Muscle layer of colon (tissue), 2 donors: Measurements from ENCODE around the gene GRK7.
"Not testable (repeated sequence)": the region's sequence is repeated elsewhere in the genome, so short reads cannot be mapped to it uniquely, and the experiment has no call there.

Source experiments
- H3K27ac ChIP-seq: one replicate; pipeline ENCODE4 v1.7.0; 2013; ENCODE audit warnings: low read depth, mild to moderate bottlenecking, low read length, moderate library complexity
- H3K27me3 ChIP-seq, 2 donors: one replicate each; pipeline ENCODE4 v1.7.0; 2013; ENCODE audit warnings: low read length in 2 of 2, mild to moderate bottlenecking in 2 of 2; ENCODE audit not compliant: insufficient read depth in 2 of 2, control insufficient read depth in 1 of 2
- H3K36me3 ChIP-seq: one replicate; pipeline ENCODE4 v1.7.0; 2013; ENCODE audit warnings: mild to moderate bottlenecking, low read length; ENCODE audit not compliant: insufficient read depth
- H3K4me1 ChIP-seq: one replicate; pipeline ENCODE4 v1.7.0; 2013; ENCODE audit warnings: mild to moderate bottlenecking, low read length; ENCODE audit not compliant: insufficient read depth
- H3K4me3 ChIP-seq, 2 donors: one replicate each; pipeline ENCODE4 v1.7.0; 2013; ENCODE audit warnings: low read length in 2 of 2, low read depth in 1 of 2, mild to moderate bottlenecking in 1 of 2, moderate library complexity in 1 of 2
- H3K9ac ChIP-seq: one replicate; pipeline ENCODE4 v1.7.0; 2013; ENCODE audit warnings: low read length
- H3K9me3 ChIP-seq: one replicate; pipeline ENCODE4 v1.7.0; 2013; ENCODE audit warnings: mild to moderate bottlenecking, low read length
- donor health status: abdominal sarcoma.
- donor health status: Adenocarcinoma of cecum.

GRK7 gene

DNA sequence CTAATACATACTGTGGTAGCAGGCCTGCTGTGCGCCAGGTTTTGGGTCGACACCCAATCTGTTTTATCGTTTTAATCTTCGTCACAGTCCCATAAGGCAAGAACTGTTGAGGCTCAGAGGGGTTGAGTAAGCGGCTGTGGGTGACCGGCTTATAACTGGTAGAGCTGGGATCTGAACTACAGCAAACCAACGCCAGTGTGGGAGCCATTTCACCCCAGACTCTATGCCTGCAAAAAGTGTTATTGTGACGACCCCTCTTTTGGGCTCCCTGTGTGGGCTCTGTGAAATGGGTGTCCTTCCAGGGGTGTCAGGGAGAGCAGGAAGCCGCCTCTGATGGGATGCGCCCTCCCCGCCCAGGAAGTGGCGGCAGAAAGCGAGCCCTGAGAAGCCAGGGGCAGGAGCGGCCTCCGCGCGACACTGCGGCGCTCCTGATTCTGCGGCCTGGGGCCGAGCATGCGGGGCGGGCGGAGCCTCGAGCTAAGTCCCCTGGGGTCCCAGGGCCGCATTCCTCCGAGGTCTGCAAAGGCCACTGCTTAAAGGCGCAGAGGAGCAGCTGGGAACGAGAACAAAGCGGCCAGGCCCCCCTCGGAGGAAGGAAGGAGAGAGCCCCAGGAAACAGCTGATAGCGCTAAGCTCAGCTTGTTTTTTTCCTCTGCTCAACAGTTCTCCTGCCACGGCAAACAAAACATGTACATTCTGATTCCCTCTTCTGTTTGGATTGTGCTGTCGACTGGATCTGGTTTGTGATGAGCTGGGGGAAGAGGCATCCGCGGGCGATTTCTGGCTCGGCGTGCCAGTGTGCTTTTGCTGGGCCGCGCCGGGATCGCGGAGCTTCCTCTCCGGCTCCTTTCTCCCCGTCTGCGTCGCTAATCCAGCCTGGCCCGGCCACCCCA is 33.9 kb downstream of the GRK7 start:
- peak overlapping the region; percentile 49 for H3K9ac ChIP-seq

DNA sequence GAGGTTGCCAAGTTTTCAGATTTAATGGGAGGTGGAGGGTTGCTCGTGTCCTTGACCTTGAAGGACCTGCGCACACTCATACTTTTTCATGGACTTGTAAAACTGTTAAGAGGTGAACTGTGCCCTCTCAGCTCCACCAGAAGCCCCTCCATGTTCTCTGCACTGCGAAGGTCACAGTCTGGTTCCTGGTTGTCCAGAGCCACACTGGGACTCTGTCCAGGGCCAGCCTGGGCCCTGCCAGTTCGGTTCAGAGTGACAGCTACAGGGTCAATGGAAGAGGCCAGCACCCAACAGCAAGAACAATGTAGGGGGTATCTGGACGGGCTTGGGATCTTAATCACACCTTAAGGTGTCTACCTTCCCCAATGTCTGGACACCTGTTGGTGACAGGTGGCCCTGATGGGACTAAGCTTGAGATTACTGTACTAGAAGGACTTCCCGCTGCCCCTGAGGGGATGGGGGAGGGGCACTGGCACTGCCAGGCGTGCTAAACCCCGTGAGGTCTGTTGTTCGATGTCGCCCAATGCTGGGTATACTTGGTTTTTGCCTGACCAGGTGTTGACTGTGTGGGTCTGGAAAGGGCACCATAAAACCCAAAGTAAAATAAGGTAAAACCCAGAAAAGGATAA is 34.7 kb downstream of the GRK7 start:
- H3K4me3 ChIP-seq, result peak overlapping the region; percentile 21 to 53
- H3K27ac ChIP-seq, result peak overlapping the region; percentile 90
- peaks cover 41% of the 10 kb centered on the region for H3K4me1 ChIP-seq
- no peaks in the 10 kb centered on the region for H3K36me3 ChIP-seq
- H3K9me3 ChIP-seq, result no peaks in the 10 kb centered on the region
- H3K9ac ChIP-seq, result peak overlapping the region; percentile 49
- no peaks in the 10 kb centered on the region for H3K27me3 ChIP-seq

More for the DNA sequence above, 33.9 kb downstream of the GRK7 start:
- Histone ChIP-seq H3K9me3 (no peaks in the 10 kb centered on the region), H3K27ac (peak overlapping the region; percentile 90), H3K4me3 (peak overlapping the region; percentile 21 to 53), H3K4me1 (peaks cover 41% of the 10 kb centered on the region), H3K36me3 (no peaks in the 10 kb centered on the region), H3K27me3 (no peaks in the 10 kb centered on the region)

DNA sequence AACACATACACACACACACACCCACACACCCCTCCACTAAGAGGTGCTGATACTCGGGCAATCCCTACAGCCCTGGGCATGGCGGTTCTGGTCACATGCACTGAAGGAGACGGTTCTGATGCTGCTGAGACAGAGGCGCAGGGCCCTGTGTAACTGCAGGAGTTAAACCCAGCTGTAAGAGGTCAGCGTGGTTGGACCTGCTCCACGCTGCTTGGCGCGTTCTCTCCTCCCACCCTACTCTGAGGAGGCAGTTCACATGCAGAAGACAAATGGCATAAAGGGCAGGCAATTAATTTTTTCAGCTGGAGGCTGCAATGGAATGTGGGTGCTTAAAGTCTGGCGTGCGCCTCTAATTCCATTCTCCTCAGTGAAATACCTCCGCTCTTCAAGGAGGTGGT is 35.2 kb downstream of the GRK7 start:
- H3K4me1 ChIP-seq, result peaks cover 41% of the 10 kb centered on the region
- no peaks in the 10 kb centered on the region for H3K27me3 ChIP-seq
- H3K9me3 ChIP-seq, result no peaks in the 10 kb centered on the region
- H3K27ac ChIP-seq, result peak overlapping the region; percentile 90
- H3K4me3 ChIP-seq, result peak overlapping the region in 1 of 2 donors; percentile 53
- no peaks in the 10 kb centered on the region for H3K36me3 ChIP-seq
- H3K9ac ChIP-seq, result peak overlapping the region; percentile 49

DNA sequence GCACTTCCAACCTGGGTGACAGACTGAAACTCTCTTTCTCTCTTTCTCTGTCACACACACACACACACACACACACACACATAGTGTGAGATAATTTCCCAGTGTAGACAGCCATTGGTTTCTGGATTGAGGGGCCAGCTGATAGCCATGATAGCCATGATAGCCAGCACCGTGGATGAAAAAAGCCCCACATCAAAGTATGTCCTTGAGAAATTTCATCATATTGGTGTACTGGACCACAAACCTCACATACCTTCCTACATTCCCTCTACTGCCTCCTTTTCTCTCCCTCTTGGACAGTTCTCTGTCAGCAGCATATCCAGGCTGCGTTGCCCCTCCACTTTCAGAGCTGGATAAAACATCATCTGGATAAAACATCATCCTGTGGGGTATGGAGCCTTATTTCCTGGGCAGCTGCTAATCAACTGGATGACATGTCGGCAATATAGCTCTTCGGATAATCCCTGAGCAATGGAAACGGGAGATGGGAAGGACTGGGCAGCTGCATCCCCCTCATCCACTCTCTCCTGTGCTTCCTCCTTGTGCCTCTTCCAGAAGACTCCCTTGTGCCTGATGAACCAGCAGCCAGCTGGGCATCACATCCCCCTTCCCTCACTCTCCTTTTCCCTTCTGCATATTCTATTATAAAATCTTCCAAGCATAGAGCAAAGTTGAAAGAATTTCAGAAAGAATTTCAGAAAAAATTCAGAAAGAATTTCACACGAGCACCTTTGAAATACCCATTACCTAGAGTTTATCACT is 39.3 kb downstream of the GRK7 start:
- Histone ChIP-seq H3K9me3 (no peaks in the 10 kb centered on the region), H3K4me3 (no peak overlapping the region), H3K4me1 (peaks cover 26% of the 10 kb centered on the region), H3K27me3 (no peaks in the 10 kb centered on the region), H3K27ac (no peak overlapping the region), H3K9ac (no peak overlapping the region), H3K36me3 (no peaks in the 10 kb centered on the region)

DNA sequence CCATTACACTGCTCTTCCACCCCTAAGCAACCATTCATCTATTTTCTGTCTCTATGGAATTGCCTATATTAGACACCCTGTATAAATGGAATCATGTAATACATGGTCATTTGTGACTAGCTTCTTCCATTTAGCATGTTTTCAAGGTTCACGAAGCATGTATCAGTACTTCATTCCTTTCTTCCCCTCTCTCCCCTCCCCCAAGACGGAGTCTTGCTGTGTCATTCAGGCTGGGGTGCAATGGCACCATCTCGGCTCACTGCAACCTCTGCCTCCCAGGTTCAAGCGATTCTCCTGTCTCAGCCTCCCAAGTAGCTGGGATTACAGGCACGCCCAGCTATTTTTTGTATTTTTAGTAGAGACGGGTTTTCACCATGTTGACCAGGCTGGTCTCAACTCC is 40.3 kb downstream of the GRK7 start:
- not testable (repeated sequence) for H3K36me3 ChIP-seq, H3K9me3 ChIP-seq, H3K27ac ChIP-seq, H3K4me3 ChIP-seq, H3K9ac ChIP-seq, H3K27me3 ChIP-seq
- H3K4me1 ChIP-seq, result peaks cover 15% of the 10 kb centered on the region

DNA sequence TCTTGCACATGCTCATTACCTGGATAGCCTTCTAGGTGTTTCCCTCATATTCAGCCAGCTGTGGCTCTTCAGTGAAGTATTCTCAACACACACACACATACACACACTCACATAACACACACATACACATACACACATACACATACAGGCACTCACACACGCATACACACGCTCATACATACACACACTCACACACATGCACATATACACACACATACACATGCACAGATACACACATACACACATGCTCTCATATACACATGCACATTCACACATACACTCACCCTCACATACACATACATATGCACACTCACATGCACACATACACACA is 41.2 kb downstream of the GRK7 start:
- no peak overlapping the region for H3K9ac ChIP-seq
- no peaks in the 10 kb centered on the region for H3K36me3 ChIP-seq
- no peaks in the 10 kb centered on the region for H3K27me3 ChIP-seq
- peaks cover 7% of the 10 kb centered on the region for H3K4me1 ChIP-seq
- no peaks in the 10 kb centered on the region for H3K9me3 ChIP-seq
- no peak overlapping the region for H3K4me3 ChIP-seq
- no peak overlapping the region for H3K27ac ChIP-seq

DNA sequence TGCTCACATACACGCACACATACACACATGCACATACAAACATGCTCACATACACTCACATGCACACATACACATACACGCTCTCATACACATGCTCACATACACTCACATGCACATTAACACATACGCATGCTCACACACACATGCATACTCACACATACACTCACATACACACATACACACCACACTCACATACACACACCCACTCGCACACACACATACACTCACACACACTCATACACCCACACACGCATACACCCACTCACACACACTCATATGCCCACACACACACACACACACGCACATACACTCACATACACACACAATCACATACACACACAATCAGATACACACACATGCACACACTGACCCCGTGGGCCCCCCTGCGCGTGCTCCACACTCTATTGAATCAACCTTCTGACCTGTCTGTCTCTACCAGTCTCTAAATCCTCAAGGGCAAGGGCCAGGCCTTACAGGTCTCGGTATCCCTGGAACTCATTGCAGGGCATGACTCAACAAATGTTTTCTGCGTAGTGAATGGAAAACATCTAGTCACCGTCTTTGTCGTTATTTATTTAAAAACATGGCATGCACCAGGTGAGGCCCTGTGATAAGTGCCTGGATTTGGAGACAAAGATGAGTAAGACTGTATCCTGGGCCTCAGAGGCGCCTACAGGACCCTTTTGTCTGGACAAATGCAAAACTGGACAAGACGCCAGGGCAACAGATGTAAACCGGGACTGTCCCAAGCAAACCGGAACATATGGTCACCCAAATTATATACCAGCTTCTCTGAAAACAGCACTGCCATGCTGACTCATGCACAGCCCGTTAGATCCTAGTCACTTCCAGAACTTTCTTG is 41.8 kb downstream of the GRK7 start:
- H3K9me3 ChIP-seq, result no peaks in the 10 kb centered on the region
- no peak overlapping the region for H3K9ac ChIP-seq
- H3K4me3 ChIP-seq, result no peak overlapping the region
- H3K27ac ChIP-seq, result no peak overlapping the region
- peaks cover under 1% of the 10 kb centered on the region for H3K4me1 ChIP-seq
- H3K27me3 ChIP-seq, result no peaks in the 10 kb centered on the region
- H3K36me3 ChIP-seq, result no peaks in the 10 kb centered on the region

DNA sequence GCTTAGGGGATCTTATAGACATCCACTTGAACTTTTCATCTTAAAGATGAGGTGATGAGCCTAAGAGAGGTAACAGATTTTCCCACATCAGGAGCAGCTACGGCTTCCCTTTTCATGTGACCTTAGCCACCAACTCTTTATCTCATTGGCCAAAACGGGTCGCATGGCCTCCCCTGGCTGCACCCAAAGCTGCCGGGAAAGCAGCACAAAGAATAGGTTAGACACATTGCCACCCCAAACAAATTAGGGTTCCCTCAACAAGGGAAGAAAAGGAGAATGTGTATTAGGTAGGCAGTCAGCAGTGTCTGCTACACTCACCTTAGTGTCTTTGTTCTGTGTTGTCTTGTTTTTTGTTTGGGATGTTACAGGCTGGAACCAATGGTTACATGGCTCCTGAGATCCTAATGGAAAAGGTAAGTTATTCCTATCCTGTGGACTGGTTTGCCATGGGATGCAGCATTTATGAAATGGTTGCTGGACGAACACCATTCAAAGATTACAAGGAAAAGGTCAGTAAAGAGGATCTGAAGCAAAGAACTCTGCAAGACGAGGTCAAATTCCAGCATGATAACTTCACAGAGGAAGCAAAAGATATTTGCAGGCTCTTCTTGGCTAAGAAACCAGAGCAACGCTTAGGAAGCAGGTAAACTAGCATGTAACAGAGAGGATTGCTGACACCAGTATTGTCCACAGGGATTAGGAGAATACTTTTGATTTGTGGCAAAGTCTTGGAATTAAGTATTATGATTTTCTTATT is 44.2 kb downstream of the GRK7 start:
- H3K4me1 ChIP-seq, result no peaks in the 10 kb centered on the region
- no peak overlapping the region for H3K9ac ChIP-seq
- no peaks in the 10 kb centered on the region for H3K9me3 ChIP-seq
- no peaks in the 10 kb centered on the region for H3K27me3 ChIP-seq
- H3K4me3 ChIP-seq, result no peak overlapping the region
- no peak overlapping the region for H3K27ac ChIP-seq
- no peaks in the 10 kb centered on the region for H3K36me3 ChIP-seq

DNA sequence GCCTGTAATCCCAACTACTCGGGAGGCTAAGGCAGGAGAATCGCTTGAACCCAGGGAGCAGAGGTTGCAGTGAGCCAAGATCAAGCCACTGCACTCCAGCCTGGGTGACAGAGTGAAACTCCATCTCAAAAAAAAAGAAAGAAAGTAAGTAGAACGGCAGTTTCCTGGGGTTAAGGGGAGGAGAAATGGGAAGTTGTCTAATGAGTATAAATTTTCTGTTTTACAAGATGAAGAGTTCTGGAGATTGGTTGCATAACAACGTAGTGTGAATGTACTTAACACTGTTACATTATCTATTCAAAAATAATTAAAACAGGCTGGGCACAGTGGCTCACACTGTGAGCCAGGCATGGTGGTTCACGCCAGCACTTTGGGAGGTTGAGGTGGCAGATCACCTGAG is 45.4 kb downstream of the GRK7 start:
- no peaks in the 10 kb centered on the region for H3K9me3 ChIP-seq
- H3K4me1 ChIP-seq, result no peaks in the 10 kb centered on the region
- no peaks in the 10 kb centered on the region for H3K36me3 ChIP-seq
- no peaks in the 10 kb centered on the region for H3K27me3 ChIP-seq
- H3K4me3 ChIP-seq, result no peak overlapping the region
- no peak overlapping the region for H3K9ac ChIP-seq
- no peak overlapping the region for H3K27ac ChIP-seq

DNA sequence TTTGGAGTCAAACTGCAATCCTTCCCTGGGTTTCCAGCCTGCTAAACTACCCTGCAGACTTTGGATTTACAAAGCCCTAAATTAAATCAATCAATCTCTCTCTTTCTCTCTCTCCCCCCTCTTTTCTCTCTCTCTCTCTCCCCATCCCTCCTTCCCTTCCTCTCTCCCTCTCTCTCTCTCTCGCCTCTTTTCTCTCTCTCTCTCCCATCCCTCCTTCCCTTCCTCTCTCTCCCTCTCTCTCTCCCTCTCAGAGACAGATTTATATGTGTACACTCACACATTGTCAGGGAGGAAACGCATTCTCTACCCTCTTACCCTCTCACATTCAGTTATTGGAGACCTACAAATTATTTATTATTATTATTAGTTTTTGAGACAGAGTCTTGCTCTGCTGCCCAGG is 47.0 kb downstream of the GRK7 start:
- no peak overlapping the region for H3K4me3 ChIP-seq
- no peaks in the 10 kb centered on the region for H3K27me3 ChIP-seq
- no peaks in the 10 kb centered on the region for H3K36me3 ChIP-seq
- H3K4me1 ChIP-seq, result no peaks in the 10 kb centered on the region
- H3K9ac ChIP-seq, result no peak overlapping the region
- H3K9me3 ChIP-seq, result no peaks in the 10 kb centered on the region
- no peak overlapping the region for H3K27ac ChIP-seq
